CD4-positive, alpha-beta T cell treated with Interleukin-17A for 4 hours (primary cell): ENCODE data around the gene GCNT3.

Experiments used
- DNase-seq: peaks from one replicate; pipeline ENCODE4 v3.0.0-alpha.2; 2020; ENCODE audit warnings: mixed read lengths

The GCNT3 gene, protein sequence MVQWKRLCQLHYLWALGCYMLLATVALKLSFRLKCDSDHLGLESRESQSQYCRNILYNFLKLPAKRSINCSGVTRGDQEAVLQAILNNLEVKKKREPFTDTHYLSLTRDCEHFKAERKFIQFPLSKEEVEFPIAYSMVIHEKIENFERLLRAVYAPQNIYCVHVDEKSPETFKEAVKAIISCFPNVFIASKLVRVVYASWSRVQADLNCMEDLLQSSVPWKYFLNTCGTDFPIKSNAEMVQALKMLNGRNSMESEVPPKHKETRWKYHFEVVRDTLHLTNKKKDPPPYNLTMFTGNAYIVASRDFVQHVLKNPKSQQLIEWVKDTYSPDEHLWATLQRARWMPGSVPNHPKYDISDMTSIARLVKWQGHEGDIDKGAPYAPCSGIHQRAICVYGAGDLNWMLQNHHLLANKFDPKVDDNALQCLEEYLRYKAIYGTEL

DNA sequence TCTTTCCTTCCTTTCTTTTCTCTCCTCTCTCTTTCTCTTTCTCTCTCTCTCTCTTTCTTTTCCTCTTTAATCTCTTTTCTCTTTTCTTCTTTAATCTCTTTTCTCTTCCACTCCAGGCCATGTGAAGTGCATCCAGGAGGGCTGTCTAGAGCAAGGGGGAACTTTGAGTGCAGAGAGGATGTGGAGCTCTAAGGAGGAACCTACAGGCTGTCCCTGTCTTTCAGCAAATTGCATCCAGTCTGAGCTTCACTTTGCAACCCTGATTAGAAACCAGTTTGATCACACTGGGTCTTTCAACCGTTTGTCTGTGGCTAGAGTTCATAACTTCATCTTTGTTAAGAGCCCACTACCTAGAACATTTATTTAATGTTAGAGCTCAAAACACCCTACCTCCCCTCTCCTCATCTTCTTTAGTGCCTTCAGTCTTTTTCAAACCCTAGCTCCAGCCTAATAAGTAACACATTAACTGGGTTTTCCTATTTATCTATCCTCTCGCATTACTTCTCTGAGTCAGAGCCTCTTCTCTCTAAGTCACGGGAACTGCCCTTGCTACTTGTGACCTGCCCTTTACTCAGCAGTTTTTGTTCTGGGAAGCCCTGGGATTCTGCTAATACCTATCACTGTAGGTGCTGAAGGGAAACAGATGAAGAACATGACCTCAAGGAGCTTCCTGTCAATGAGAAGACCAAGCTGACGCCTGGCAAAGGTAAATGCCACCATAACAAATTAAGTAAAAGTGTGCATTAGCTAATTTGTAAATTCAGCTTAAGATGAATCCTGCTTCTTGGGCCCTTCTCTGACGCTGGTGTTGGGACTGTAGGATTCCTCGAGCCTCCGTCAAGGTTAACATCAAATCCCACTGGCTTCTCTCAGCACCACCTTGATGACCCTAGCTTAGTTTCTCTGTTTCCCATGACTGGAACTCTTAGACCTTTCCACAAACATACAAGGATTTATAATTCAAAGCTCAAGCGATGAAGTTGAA is at the start of gene GCNT3:
TSS of gene GCNT3 (plus strand) at position 508 of the 985 bp plus-strand sequence. CDS start 6,456 bp downstream, outside the sequence.
- DNase-seq = no peak

DNA sequence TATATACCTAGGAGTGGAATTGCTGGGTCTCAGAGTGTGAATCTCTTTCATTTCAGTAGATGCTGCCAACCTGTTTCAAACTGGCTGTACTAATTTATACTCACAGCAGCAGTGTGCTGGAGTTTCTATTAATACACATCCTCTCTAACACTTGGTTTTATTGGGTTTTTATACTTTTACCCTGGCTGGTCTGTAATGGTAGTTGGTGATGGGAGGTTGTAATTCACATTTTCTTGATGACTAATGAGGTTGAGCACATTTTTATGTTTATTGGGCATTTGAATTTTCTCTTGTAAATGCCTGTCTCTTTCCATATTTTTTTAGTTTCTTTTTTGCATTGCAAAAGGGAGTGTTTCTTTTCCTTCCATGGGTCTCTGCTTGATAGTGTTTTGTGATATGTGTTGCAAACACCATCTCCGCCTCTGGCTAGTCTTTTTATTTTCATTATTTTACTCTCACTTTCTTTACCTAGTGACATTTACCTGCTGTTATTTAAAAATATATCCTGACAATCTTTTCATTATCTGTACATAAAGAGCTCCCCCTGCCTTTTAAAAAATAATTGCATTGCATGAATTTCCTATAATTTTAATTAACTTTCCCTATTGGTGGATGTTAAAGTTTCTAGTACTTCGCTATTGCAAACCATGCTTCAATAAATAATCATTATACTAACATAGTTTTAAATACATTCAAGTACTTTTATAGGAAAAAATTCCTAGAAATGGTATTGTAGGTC is 49.0 kb upstream of the GCNT3 start:
- no peak for DNase-seq

GRCh38 chr15:59565299-59565698 is 46.3 kb upstream of the GCNT3 start:
- DNase-seq = no peak

DNA sequence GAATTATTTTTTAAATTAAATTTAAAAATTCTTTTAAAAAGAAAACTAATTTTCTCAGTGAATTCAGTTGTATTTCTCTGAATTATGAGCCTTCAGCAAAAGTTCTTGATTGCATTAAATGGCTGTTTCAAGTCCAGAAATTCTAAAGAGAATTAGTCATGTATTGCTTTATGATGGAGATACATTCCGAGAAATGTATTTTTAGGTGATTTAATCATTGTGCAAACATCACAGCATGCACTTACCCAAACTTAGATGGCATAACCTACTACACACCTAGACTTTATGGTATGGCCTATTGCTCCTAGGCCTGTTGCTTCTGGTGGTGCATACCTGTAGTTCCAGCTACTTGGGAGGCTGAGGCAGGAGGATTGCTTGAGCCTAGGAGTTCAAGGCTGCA is 44.3 kb upstream of the GCNT3 start:
- no peak for DNase-seq

DNA sequence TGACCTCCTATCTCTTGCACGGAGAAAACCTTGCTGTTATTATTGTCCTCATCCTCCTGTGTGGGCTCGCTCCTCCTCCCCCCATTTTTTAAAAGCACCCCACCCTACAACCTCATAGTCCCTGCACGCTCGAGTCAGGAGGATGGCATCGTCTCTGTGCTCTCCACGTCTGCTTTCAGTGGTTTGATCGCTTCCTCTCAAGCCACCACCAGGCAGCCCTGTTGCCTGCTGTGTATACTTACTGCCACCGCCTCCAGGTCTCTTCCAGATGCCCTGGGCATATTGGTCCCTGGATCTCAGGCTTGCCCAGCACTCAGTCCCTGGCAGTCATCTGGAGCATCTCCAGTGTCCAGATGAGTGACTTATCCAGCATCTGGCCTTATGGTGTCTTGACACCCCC is 42.1 kb upstream of the GCNT3 start:
- no peak for DNase-seq

GRCh38 chr15:59570315-59570714 is 41.3 kb upstream of the GCNT3 start:
- DNase-seq = no peak

GRCh38 chr15:59571606-59572005 is 40.0 kb upstream of the GCNT3 start:
- DNase-seq = no peak

DNA sequence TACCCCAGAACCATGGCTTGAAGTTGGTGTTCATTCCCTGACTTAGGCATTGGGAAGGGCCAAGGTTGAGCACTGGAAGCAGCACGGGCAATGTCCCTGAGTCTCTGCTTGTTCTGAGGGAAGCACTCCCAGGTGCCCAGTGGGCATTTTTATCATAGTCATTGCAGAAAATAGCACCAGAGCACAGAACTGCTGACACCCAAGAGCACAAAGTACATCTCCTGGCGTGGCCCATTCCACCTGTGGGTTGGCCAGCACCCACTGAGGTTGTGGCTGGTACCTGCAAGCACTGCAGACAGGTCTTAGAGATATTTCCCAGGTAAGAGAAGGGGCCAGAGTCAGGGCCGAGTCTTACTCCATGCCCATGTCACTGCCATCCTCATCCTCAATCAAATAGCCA is 28.5 kb upstream of the GCNT3 start:
- no peak for DNase-seq

DNA sequence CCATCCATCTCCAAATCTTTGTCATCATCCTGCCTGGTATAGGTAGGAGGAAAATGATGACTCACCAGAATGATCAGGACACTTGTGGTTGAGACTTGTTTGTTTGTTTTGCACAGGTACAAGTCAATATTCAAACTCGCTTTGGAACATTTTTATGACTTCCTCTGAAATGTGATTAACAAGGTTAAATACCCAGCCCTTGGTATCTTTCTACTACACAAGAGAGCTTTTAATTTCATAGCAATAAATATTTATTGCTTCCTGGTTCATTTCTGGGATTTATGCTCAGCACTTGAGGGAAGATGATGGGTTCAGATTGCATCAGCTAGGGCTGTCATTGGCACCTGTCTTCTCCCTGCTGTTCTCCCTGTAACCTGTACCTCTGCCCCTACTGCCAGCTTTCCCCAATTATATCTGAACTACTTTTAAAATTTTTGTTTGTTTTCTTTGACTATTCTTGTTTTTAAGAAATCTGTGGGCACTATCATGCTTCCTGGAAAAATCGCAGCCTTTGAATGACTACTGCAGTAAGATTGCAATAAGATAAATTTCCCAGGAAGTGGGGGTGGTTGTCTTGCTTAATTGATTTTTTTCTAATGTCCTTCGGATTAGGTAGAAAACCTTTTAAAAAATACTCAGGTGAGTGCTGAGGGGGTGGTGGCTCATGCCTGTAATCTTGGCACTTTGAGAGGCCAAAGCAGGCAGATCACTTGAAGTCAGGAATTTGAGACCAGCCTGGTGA is 24.3 kb upstream of the GCNT3 start:
- DNase-seq = no peak

GRCh38 chr15:59590027-59590426 is 21.6 kb upstream of the GCNT3 start:
- no peak for DNase-seq

DNA sequence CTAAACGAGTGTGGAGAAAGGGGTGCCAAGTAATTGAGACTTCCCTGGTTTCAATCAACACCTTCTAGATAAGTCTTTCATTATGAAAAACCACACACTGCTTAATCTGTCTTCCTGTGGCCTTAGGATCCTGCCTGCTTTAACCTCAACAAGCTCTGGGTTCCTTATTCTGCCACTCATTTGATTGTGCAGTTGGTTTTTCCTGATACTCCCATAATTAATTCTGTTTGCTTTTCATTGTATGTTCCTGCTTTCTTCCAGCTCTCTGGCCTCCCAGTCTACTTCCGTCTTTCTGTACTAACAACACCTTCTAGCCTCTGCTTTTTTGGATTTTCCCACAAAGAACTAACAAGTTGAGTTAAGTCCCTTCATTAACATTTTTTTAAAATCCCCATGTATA is 20.2 kb upstream of the GCNT3 start:
- no peak for DNase-seq

GRCh38 chr15:59594493-59594942 is 17.1 kb upstream of the GCNT3 start:
- no peak for DNase-seq

- no peak for DNase-seq
Observed at GRCh38 chr15:59594991-59595390, 16.6 kb upstream of the GCNT3 start.

- DNase-seq = no peak
Observed at GRCh38 chr15:59595434-59595915, 16.1 kb upstream of the GCNT3 start.

DNA sequence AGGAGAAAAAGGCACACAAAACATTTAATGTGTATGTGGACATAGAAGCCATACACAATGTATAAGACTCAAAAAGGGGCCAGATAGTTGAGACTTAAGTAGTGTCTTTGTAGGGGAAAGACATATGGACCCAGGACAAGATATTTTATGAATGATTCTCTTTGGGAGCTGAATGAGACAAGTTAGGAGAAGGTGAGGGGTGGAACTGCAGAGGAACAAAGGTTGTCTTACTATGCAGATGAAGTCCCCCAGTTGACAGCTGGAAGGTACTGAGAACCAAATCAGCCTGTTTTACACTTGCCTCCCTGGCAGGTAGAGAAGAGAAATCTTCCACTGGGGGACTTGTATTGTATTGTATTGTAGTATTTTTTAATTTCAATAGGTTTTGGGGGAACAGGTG is 14.9 kb upstream of the GCNT3 start:
- no peak for DNase-seq

DNA sequence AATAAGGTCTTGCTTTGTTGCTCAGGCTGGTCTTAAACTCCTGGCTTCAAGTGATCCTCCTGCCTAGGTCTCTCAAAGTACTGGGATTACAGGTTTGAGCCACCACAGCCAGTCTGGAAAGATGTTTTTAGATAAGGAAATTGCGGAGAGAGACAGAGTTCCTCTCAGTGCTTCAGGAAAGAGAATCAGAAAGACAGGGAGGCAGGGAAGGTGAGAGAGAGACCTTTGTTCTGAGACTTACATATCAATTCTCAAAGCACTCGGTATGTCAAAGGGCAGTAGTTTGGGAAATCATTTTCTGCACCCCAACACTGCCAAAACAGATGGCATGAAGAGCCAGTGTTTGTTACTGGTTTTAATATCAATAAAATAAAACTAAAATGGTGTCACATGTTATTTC is 13.1 kb upstream of the GCNT3 start:
- DNase-seq = no peak

- DNase-seq = no peak
Observed at GRCh38 chr15:59605994-59606393, 5.6 kb upstream of the GCNT3 start.

- DNase-seq = no peak
Observed at GRCh38 chr15:59609730-59610712, 1.6 kb upstream of the GCNT3 start.

DNA sequence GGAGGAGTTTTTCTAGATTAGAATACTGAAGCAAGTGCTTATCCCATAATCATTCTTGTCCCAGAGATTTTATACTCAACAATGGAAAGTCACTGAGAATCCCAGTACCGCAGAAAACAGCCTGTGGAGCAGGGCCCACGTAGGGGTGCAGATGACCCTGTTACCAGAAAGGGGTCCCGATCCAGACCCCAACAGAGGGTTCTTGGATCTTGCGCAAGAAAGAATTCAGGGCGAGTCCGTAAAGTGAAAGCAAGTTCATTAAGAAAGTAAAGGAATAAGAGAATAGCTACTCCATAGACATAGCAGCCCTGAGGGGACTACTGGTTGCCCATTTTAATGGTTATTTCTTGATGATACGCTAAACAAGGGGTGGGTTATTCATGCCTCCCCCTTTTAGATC is 2.6 kb downstream of the GCNT3 start:
- no peak for DNase-seq

DNA sequence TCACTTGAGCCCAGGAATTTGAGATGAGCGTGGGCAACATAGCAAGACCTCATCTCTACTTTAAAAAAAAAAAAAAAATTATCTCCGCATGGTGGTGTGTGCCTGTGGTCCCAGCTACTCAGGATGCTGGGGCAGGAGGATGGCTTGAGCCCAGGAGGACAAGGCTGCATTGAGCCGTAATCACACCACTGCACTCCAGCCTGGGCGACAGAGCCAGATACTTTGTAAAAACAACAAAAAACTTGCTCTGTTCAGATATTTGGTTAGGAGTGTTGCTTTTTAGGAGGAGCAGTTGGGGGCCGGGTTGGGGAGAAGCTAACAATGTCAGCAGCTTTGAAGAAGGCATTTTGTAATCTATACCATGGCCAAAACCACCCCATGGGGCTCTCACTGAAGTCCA is 4.1 kb downstream of the GCNT3 start:
- DNase-seq = no peak

- no peak for DNase-seq
Observed at GRCh38 chr15:59616379-59616778, 4.8 kb downstream of the GCNT3 start.
